Heart left ventricle (tissue), 13 donors: ENCODE results near the gene DMGDH.

Experiments
- POLR2A ChIP-seq, 2 donors: fragments of 450-650 bp; IDR thresholded peaks; one replicate each; pipeline ENCODE4 v1.6.1; 2017; ENCODE audit warnings: antibody characterized with exemption in 2 of 2, mild to moderate bottlenecking in 2 of 2, moderate library complexity in 2 of 2
- TF ChIP-seq, protein P1 (sequence below), 12 donors: fragments of 200-600 bp; sonication (generic) in 4 of 12; IDR thresholded peaks; one replicate each; pipeline versions ENCODE4 v1.5.0 to v1.8.0; 2018 to 2022; ENCODE audit warnings: antibody characterized with exemption in 12 of 12, mild to moderate bottlenecking in 5 of 12
- donor health status: ischemic (EF 13 %, LVEDD 7.1; RV severe dilation, severe dysfunction).
- donor health status: DM: no; HTN: yes; CAD: no.
- donor health status: DM: no; HTN: no; CAD: no.
- donor health status: ischemic (EF 25% LVEDD 6.9; RV normal size, moderate dysfunction).
- donor health status: ischemic (EF 25% LVEDD 5.7; RV mildly dilated, moderate dysfunction).
- donor health status: ischemic (EF 35%, LVEDD 5.7; RV mildly dilated, moderate dysfunction).
- donor health status: nonischemic (EF 11% LVEDD 7.7; RV severe dilation, severe dysfunction).
- donor health status: DM: yes; HTN: yes; CAD: no.
- donor health status: PGD.
- donor health status: ischemic (EF 29% LVEDD 5.4; RV normal size, mild dysfunction).
- donor health status: nonischemic (EF 23%, LVEDD 6.1; RV moderate dilation, normal function).

DNA sequence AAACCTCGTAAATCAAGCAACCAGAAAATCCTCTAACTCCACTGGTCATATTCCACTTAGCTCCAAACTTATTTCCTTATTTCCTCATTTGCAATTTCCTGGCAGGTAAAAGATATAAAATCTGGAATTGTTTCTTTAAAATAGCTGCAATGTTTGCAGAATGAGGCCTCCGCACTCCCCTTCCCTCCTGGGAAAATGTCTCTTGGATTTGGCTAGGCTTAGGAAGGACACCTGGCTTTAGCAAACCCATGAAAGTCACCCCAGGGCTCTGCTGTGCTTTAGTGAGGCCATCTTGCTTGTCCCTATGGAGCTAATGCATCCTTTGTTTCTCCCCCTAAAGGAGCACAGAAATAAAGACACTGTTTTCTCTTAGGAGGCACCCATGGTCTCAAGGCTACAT, 94.9 kb downstream of the DMGDH start:
- TF ChIP-seq, protein P1, sequence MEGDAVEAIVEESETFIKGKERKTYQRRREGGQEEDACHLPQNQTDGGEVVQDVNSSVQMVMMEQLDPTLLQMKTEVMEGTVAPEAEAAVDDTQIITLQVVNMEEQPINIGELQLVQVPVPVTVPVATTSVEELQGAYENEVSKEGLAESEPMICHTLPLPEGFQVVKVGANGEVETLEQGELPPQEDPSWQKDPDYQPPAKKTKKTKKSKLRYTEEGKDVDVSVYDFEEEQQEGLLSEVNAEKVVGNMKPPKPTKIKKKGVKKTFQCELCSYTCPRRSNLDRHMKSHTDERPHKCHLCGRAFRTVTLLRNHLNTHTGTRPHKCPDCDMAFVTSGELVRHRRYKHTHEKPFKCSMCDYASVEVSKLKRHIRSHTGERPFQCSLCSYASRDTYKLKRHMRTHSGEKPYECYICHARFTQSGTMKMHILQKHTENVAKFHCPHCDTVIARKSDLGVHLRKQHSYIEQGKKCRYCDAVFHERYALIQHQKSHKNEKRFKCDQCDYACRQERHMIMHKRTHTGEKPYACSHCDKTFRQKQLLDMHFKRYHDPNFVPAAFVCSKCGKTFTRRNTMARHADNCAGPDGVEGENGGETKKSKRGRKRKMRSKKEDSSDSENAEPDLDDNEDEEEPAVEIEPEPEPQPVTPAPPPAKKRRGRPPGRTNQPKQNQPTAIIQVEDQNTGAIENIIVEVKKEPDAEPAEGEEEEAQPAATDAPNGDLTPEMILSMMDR (IDR thresholded peaks at IDR 0.05): no peak
- no peak for TF ChIP-seq POLR2A (IDR thresholded peaks at IDR 0.05)
